ENCODE measurements around the gene CREB3L4. TPM values are rescaled to one million over a fixed set of nuclear protein-coding genes. Genes with fewer than 3 reads are reported as not detected.

CREB3L4 gene
- total and polyA plus RNA-seq, 2 of the 4 experiments (the other 2 are of a cell fraction): 6.5 to 9.8 TPM

DNA sequence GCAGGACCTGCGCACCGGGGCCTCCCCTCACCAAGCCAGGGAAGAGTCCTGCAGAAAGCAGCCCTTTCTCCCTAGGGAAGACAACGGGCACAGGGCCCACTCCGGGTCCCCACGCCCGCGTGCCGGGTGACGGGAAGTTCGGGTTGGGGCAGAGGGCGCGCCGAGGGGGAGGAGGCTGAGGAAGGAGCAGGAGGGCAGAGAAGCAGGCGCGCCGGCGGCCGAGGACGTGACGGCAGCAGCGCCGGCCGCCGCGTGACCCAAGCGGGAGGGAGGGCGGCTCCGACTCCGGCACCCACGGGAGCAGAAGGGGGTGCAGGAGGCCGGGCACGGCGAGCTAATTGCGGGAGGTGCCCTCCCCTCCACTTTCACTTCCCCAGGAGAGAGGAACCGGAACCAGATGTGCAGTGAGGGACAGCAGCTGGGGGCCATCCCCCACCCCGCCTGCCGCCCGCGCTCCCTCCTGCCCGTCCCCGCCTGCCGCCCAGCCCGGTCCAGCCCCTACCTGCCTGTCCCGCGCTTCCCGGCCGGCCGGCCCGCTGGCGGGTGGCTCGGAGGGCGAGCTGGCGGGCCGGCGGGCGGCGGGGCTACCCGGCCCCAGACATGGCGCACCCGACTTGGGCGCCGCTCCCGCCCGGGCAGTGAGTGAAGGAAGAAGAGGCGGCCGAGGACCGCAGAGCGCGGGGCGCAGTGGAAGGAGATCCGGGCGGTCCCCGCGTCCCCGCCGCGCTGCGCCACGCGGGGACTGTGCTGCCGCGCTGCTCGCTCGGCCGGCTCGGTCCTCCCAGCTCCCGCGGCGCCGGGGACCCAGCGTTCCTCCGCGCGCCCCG, 21.7 kb upstream of the CREB3L4 start:
- Histone ChIP-seq H2BK15ac (ENCODE audit: low read depth, low read length) (no peak overlapping the region; the same call in 2 of the 3 replicates), H2AFZ (replicated peaks; ENCODE audit: low read length, poor library complexity) (peak overlapping the region; percentile 97), H4K5ac (ENCODE audit: low read depth, low read length) (peak overlapping the region; percentile 86), H3K27me3 (ENCODE audit: control insufficient read depth, insufficient read depth, low read length) (no peaks in the 10 kb centered on the region), H4K20me1 (ENCODE audit: insufficient read depth, low read length) (peaks cover 11% of the 10 kb centered on the region), H3K18ac (ENCODE audit: low read depth, low read length) (peak overlapping the region; percentile 85), H3K27ac (ENCODE audit: insufficient read depth, low read length) (peak overlapping the region; percentile 97), H3K4ac (ENCODE audit: low read depth, low read length) (peak overlapping the region; percentile 87), H3K36me3 (ENCODE audit: control insufficient read depth, insufficient read depth, low read length) (peaks cover 35% of the 10 kb centered on the region), H3K9me3 (ENCODE audit: control insufficient read depth, insufficient read depth, low read length) (no peaks in the 10 kb centered on the region), H2BK20ac (ENCODE audit: low read depth, low read length) (0 out of 2 replicates have a peak overlapping the region, but pooled peaks have one; percentile 25), H2BK5ac (ENCODE audit: low read depth, low read length, poor library complexity, severe bottlenecking) (peak overlapping the region; percentile 93), H3K56ac (ENCODE audit: extremely low read depth, insufficient read depth, low read length) (peak overlapping the region; percentile 81; the same call in 1 of the 2 replicates), H3K4me2 (ENCODE audit: low read depth, low read length) (peak overlapping the region; percentile 100), H3K14ac (replicated peaks; ENCODE audit: low read depth, low read length) (peak overlapping the region; percentile 96), H3K23ac (ENCODE audit: low read depth, low read length) (peak overlapping the region; percentile 58), H4K8ac (ENCODE audit: low read depth in 2 of 2, low read length in 2 of 2) (peak overlapping the region; percentile 90 to 91), H2BK120ac (ENCODE audit: low read depth, low read length) (peak overlapping the region; percentile 52; the same call in 1 of the 2 replicates), H2AK9ac (replicated peaks; ENCODE audit: low read depth, low read length, poor library complexity) (peak overlapping the region; percentile 99), H2AK5ac (ENCODE audit: low read depth, low read length) (peak overlapping the region; percentile 96), H3K79me1 (ENCODE audit: low read depth in 1 of 2, low read length in 2 of 2) (peaks cover 15 to 55% of the 10 kb centered on the region in 2 experiments), H3K4me1 (ENCODE audit: control insufficient read depth, insufficient read depth, low read length) (peaks cover 9% of the 10 kb centered on the region), H3K9me1 (ENCODE audit: insufficient read depth, low read length) (peaks cover 18% of the 10 kb centered on the region; the same call in 1 of the 2 replicates), H3K4me3 (ENCODE audit: insufficient read depth, low read depth, low read length) (peak overlapping the region; percentile 98), H3K9ac (ENCODE audit: low read depth, low read length) (peak overlapping the region; percentile 98), H4K91ac (ENCODE audit: insufficient read depth, low read depth, low read length) (peak overlapping the region; percentile 70)
- dilution Hi-C loops (cut with HindIII; ENCODE audit: low sequenced_read_pairs, unreplicated experiment) (no loop called here), in situ Hi-C loops (cut with MboI; ENCODE audit: low sequenced_read_pairs) (loop anchor here (5.0 kb wide), 1 partner anchor 149 kb away; no protein-coding TSS in a partner anchor), intact Hi-C loops (cut with micrococcal nuclease) (loop anchor here (1.0 kb wide), 2 partner anchors 125 to 149 kb away; no protein-coding TSS in a partner anchor)
- DNase-seq: peak; percentile 56
- peak; percentile 75 for ATAC-seq (ENCODE audit: low read depth)
- BruUV-seq (replicated peaks): no TSS peak
- 0% methylated on average over 14 of the region's 95 CpGs; no CpG with 5 or more reads in 1 of the 2 experiments for WGBS, 2 experiments (ENCODE audit: extremely low coverage in 2 of 2, insufficient read length in 1 of 2)
- CTCF ChIA-PET: interaction anchor here (0.5 to 1.3 kb wide), 5 partner anchors 11 to 64 kb away, joined by 3 to 10 read pairs (median 4); partner anchors contain the start of genes RAB13 and SLC39A1
- POLR2A ChIA-PET (ENCODE audit: unreplicated experiment): interaction anchor here (0.6 to 1.2 kb wide), 2 partner anchors 12 to 40 kb away, joined by 3 read pairs; partner anchors contain the start of gene CRTC2
- TF ChIP-seq MAZ (IDR thresholded peaks at IDR 0.05; ENCODE audit: borderline replicate concordance, low read depth, low read length) (peak; percentile 71), BHLHE40 (IDR thresholded peaks at IDR 0.05; ENCODE audit: low read depth, low read length) (peak; percentile 74), NFE2L2 (IDR thresholded peaks at IDR 0.05; ENCODE audit: low read depth, low read length) (no peak), MAFK (IDR thresholded peaks at IDR 0.05; ENCODE audit: low read depth, low read length) (no peak), RFX5 (IDR thresholded peaks at IDR 0.05; ENCODE audit: low read depth, low read length) (no peak), MXI1 (IDR thresholded peaks at IDR 0.05; ENCODE audit: borderline replicate concordance, low read depth, low read length) (peak; percentile 66; the same call in 1 of the 2 replicates), CHD1 (IDR thresholded peaks at IDR 0.05; ENCODE audit: low read depth, low read length) (0 out of 2 replicates have a peak, but pooled peaks have one; percentile 20), SMC3 (IDR thresholded peaks at IDR 0.05; ENCODE audit: low read depth, low read length) (no peak), RCOR1 (IDR thresholded peaks at IDR 0.05; ENCODE audit: insufficient replicate concordance, low read length) (no peak), POLR2A (IDR thresholded peaks at IDR 0.05; ENCODE audit: low read depth, low read length) (no peak), RAD21 (IDR thresholded peaks at IDR 0.05; ENCODE audit: low read length) (no peak), CEBPB (IDR thresholded peaks at IDR 0.05; ENCODE audit: low read depth, low read length) (no peak), FOS (IDR thresholded peaks at IDR 0.05; ENCODE audit: low read depth, low read length) (no peak)
- TF ChIP-seq, protein P1, sequence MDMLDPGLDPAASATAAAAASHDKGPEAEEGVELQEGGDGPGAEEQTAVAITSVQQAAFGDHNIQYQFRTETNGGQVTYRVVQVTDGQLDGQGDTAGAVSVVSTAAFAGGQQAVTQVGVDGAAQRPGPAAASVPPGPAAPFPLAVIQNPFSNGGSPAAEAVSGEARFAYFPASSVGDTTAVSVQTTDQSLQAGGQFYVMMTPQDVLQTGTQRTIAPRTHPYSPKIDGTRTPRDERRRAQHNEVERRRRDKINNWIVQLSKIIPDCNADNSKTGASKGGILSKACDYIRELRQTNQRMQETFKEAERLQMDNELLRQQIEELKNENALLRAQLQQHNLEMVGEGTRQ (IDR thresholded peaks at IDR 0.05; ENCODE audit: low read depth, low read length): peak; percentile 82
- TF ChIP-seq, protein P2, sequence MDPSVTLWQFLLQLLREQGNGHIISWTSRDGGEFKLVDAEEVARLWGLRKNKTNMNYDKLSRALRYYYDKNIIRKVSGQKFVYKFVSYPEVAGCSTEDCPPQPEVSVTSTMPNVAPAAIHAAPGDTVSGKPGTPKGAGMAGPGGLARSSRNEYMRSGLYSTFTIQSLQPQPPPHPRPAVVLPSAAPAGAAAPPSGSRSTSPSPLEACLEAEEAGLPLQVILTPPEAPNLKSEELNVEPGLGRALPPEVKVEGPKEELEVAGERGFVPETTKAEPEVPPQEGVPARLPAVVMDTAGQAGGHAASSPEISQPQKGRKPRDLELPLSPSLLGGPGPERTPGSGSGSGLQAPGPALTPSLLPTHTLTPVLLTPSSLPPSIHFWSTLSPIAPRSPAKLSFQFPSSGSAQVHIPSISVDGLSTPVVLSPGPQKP (IDR thresholded peaks at IDR 0.05; ENCODE audit: borderline replicate concordance, low read depth, low read length): no peak
